Measurements from ENCODE around the gene SDK1.

SDK1 gene

GRCh38 chr7:4282434-4283223 lies 981.6 kb downstream of the SDK1 start:
- H3K4me1 ChIP-seq (ENCODE audit: insufficient read depth, low read length), result no peaks in the 10 kb centered on the region
- H3K9me3 ChIP-seq (ENCODE audit: insufficient read depth, low read length, severe bottlenecking), result no peaks in the 10 kb centered on the region
- ATAC-seq (ENCODE audit: insufficient read depth, low read depth), result no peak
- H3K4me3 ChIP-seq (ENCODE audit: low read depth in 1 of 2, low read length in 2 of 2), result no peak overlapping the region
- no peaks in the 10 kb centered on the region for H3K36me3 ChIP-seq (ENCODE audit: insufficient read depth, low read length)
- H3K9ac ChIP-seq (ENCODE audit: low read depth, low read length), result no peak overlapping the region
- H3K4me2 ChIP-seq (ENCODE audit: insufficient read depth, low read length), result no peak overlapping the region
- no peaks in the 10 kb centered on the region for H3K27me3 ChIP-seq (ENCODE audit: insufficient read depth, low read length, poor library complexity)
- H4K20me1 ChIP-seq (ENCODE audit: insufficient read depth, low read length), result no peaks in the 10 kb centered on the region
- no peak overlapping the region for H3K27ac ChIP-seq (ENCODE audit: low read length)
- TF ChIP-seq CTCF (IDR thresholded peaks at IDR 0.05; ENCODE audit: borderline replicate concordance, extremely low read depth, low read length, poor library complexity, severe bottlenecking) (no peak), EZH2 (IDR thresholded peaks at IDR 0.05; ENCODE audit: borderline replicate concordance, low read depth, low read length, severe bottlenecking) (no peak)
- H2AFZ ChIP-seq (ENCODE audit: low read depth, low read length), result no peak overlapping the region
- H3K79me2 ChIP-seq (ENCODE audit: insufficient read depth, low read length), result no peaks in the 10 kb centered on the region
- DNase-seq, result no peak

- Histone ChIP-seq H2AFZ (ENCODE audit: low read depth, low read length) (no peak overlapping the region), H3K4me3 (ENCODE audit: low read depth in 1 of 2, low read length in 2 of 2) (no peak overlapping the region), H3K9ac (ENCODE audit: low read depth, low read length) (no peak overlapping the region), H3K4me1 (ENCODE audit: insufficient read depth, low read length) (no peaks in the 10 kb centered on the region), H3K9me3 (ENCODE audit: insufficient read depth, low read length, severe bottlenecking) (no peaks in the 10 kb centered on the region), H3K27ac (ENCODE audit: low read length) (no peak overlapping the region), H3K36me3 (ENCODE audit: insufficient read depth, low read length) (no peaks in the 10 kb centered on the region), H3K79me2 (ENCODE audit: insufficient read depth, low read length) (no peaks in the 10 kb centered on the region), H4K20me1 (ENCODE audit: insufficient read depth, low read length) (no peaks in the 10 kb centered on the region), H3K27me3 (ENCODE audit: insufficient read depth, low read length, poor library complexity) (no peaks in the 10 kb centered on the region), H3K4me2 (ENCODE audit: insufficient read depth, low read length) (no peak overlapping the region)
- TF ChIP-seq EZH2 (IDR thresholded peaks at IDR 0.05; ENCODE audit: borderline replicate concordance, low read depth, low read length, severe bottlenecking) (no peak), CTCF (IDR thresholded peaks at IDR 0.05; ENCODE audit: borderline replicate concordance, extremely low read depth, low read length, poor library complexity, severe bottlenecking) (no peak)
- no peak for DNase-seq
- ATAC-seq (ENCODE audit: insufficient read depth, low read depth), result no peak
Measured at GRCh38 chr7:4286351-4286750, 985.3 kb downstream of the SDK1 start.

- no peak overlapping the region for H3K4me2 ChIP-seq (ENCODE audit: insufficient read depth, low read length)
- no peaks in the 10 kb centered on the region for H3K4me1 ChIP-seq (ENCODE audit: insufficient read depth, low read length)
- H3K36me3 ChIP-seq (ENCODE audit: insufficient read depth, low read length), result no peaks in the 10 kb centered on the region
- TF ChIP-seq CTCF (IDR thresholded peaks at IDR 0.05; ENCODE audit: borderline replicate concordance, extremely low read depth, low read length, poor library complexity, severe bottlenecking), result no peak
- no peak for TF ChIP-seq EZH2 (IDR thresholded peaks at IDR 0.05; ENCODE audit: borderline replicate concordance, low read depth, low read length, severe bottlenecking)
- ATAC-seq (ENCODE audit: insufficient read depth, low read depth) (no peak), DNase-seq (no peak)
- H3K9ac ChIP-seq (ENCODE audit: low read depth, low read length), result no peak overlapping the region
- no peaks in the 10 kb centered on the region for H3K79me2 ChIP-seq (ENCODE audit: insufficient read depth, low read length)
- H2AFZ ChIP-seq (ENCODE audit: low read depth, low read length), result no peak overlapping the region
- peaks cover 4% of the 10 kb centered on the region for H3K9me3 ChIP-seq (ENCODE audit: insufficient read depth, low read length, severe bottlenecking)
- H3K27me3 ChIP-seq (ENCODE audit: insufficient read depth, low read length, poor library complexity), result no peaks in the 10 kb centered on the region
- no peak overlapping the region for H3K4me3 ChIP-seq (ENCODE audit: low read depth in 1 of 2, low read length in 2 of 2)
- H3K27ac ChIP-seq (ENCODE audit: low read length), result no peak overlapping the region
- H4K20me1 ChIP-seq (ENCODE audit: insufficient read depth, low read length), result no peaks in the 10 kb centered on the region
Measured at GRCh38 chr7:4288791-4289394, 987.8 kb downstream of the SDK1 start.
